Stimulated activated effector memory CD8-positive, alpha-beta T cell treated with anti-CD3 and anti-CD28 coated beads, Interleukin-12 subunit alpha, Interleukin-12 subunit beta, amount 100 ng/mL, for 72 hours (primary cell): Measurements from ENCODE around the gene TAF1B.
A peak's percentile ranks its signal among the peaks of the same experiment; 100 is the strongest.

Source experiments
- ATAC-seq: fragments of 150-1000 bp; cut with Tn5 transposase; 2 replicates; pipeline ENCODE4 v1.10.0; 2021
- DNase-seq, 2 donors: peaks; one replicate each; pipeline ENCODE4 v3.0.0; 2021 to 2022; ENCODE audit warnings: low spot score in 2 of 2
- H3K27ac Mint-ChIP-seq: one replicate; pipeline ENCODE4 v1.8.0; 2022; ENCODE audit warnings: mild to moderate bottlenecking, mixed read lengths
- H3K36me3 Mint-ChIP-seq: one replicate; pipeline ENCODE4 v1.8.0; 2022; ENCODE audit warnings: mild to moderate bottlenecking, mixed read lengths
- H3K4me1 Mint-ChIP-seq: one replicate; pipeline ENCODE4 v1.8.0; 2022; ENCODE audit warnings: mixed read lengths
- H3K4me3 Mint-ChIP-seq: one replicate; pipeline ENCODE4 v1.8.0; 2022; ENCODE audit warnings: mild to moderate bottlenecking, mixed read lengths
- H3K9me3 Mint-ChIP-seq: one replicate; pipeline ENCODE4 v1.8.0; 2022; ENCODE audit warnings: mixed read lengths

The TAF1B gene

GRCh38 chr2:9843229-9844035 lies at the start of gene TAF1B:
TAF1B (plus strand) TSS chr2:9843474; CDS start chr2:9843542, 68 bp downstream.
- Mint-ChIP-seq H3K4me1 (peaks cover 47% of the 10 kb centered on the region), H3K36me3 (peaks cover 57% of the 10 kb centered on the region), H3K27ac (peak within 1 kb of the TSS; percentile 98), H3K4me3 (peak within 1 kb of the TSS; percentile 97), H3K9me3 (no peaks in the 10 kb centered on the region)
- ATAC-seq (peak; percentile 90), DNase-seq (peak; percentile 83 to 97)

GRCh38 chr2:9793918-9794717 lies 49.2 kb upstream of the TAF1B start:
- H3K27ac Mint-ChIP-seq: peak overlapping the region; percentile 82

GRCh38 chr2:9795071-9795470 lies 48.2 kb upstream of the TAF1B start:
- Mint-ChIP-seq H3K9me3 (peaks cover 2% of the 10 kb centered on the region), H3K36me3 (no peaks in the 10 kb centered on the region), H3K27ac (peak overlapping the region; percentile 82), H3K4me3 (no peak overlapping the region), H3K4me1 (peaks cover 26% of the 10 kb centered on the region)
- DNase-seq (no peak), ATAC-seq (no peak)

More at GRCh38 chr2:9793918-9794717, 49.2 kb upstream of the TAF1B start:
- Mint-ChIP-seq H3K4me1 (peaks cover 16% of the 10 kb centered on the region), H3K9me3 (peaks cover 2% of the 10 kb centered on the region), H3K36me3 (no peaks in the 10 kb centered on the region), H3K4me3 (no peak overlapping the region)
- DNase-seq (no peak), ATAC-seq (no peak)

- Mint-ChIP-seq H3K4me3 (no peak overlapping the region), H3K4me1 (peaks cover 38% of the 10 kb centered on the region), H3K36me3 (no peaks in the 10 kb centered on the region), H3K27ac (no peak overlapping the region), H3K9me3 (peaks cover 2% of the 10 kb centered on the region)
- DNase-seq: no peak
- ATAC-seq: no peak
Observed at GRCh38 chr2:9796056-9797010, 46.9 kb upstream of the TAF1B start.

GRCh38 chr2:9797086-9797485 lies 46.2 kb upstream of the TAF1B start:
- no peak for DNase-seq
- peaks cover 2% of the 10 kb centered on the region for H3K9me3 Mint-ChIP-seq
- no peak for ATAC-seq
- H3K4me1 Mint-ChIP-seq: peaks cover 42% of the 10 kb centered on the region
- H3K4me3 Mint-ChIP-seq: no peak overlapping the region
- no peak overlapping the region for H3K27ac Mint-ChIP-seq
- peaks cover 6% of the 10 kb centered on the region for H3K36me3 Mint-ChIP-seq

GRCh38 chr2:9797681-9798556 lies 45.4 kb upstream of the TAF1B start:
- peak overlapping the region; percentile 69 for H3K27ac Mint-ChIP-seq

GRCh38 chr2:9799011-9799596 lies 44.2 kb upstream of the TAF1B start:
- H3K4me1 Mint-ChIP-seq: peaks cover 42% of the 10 kb centered on the region
- H3K27ac Mint-ChIP-seq: peak overlapping the region; percentile 89
- no peaks in the 10 kb centered on the region for H3K9me3 Mint-ChIP-seq
- peak overlapping the region; percentile 70 for H3K4me3 Mint-ChIP-seq
- DNase-seq (no peak), ATAC-seq (peak; percentile 4)
- peaks cover 6% of the 10 kb centered on the region for H3K36me3 Mint-ChIP-seq

More at GRCh38 chr2:9797681-9798556, 45.4 kb upstream of the TAF1B start:
- peaks cover 42% of the 10 kb centered on the region for H3K4me1 Mint-ChIP-seq
- peaks cover 6% of the 10 kb centered on the region for H3K36me3 Mint-ChIP-seq
- H3K4me3 Mint-ChIP-seq: no peak overlapping the region
- H3K9me3 Mint-ChIP-seq: peaks cover 2% of the 10 kb centered on the region
- ATAC-seq: no peak
- no peak for DNase-seq

GRCh38 chr2:9799729-9800632 lies 43.3 kb upstream of the TAF1B start:
- Mint-ChIP-seq H3K36me3 (peaks cover 6% of the 10 kb centered on the region), H3K9me3 (no peaks in the 10 kb centered on the region), H3K4me1 (peaks cover 42% of the 10 kb centered on the region), H3K27ac (peak overlapping the region; percentile 89), H3K4me3 (peak overlapping the region; percentile 70)
- DNase-seq (peak; percentile 95 to 97), ATAC-seq (peak; percentile 74)

- peak overlapping the region; percentile 70 for H3K4me3 Mint-ChIP-seq
- no peak for DNase-seq
- peaks cover 42% of the 10 kb centered on the region for H3K4me1 Mint-ChIP-seq
- H3K9me3 Mint-ChIP-seq: no peaks in the 10 kb centered on the region
- no peak for ATAC-seq
- peaks cover 6% of the 10 kb centered on the region for H3K36me3 Mint-ChIP-seq
- peak overlapping the region; percentile 89 for H3K27ac Mint-ChIP-seq
Observed at GRCh38 chr2:9800639-9800974, 42.7 kb upstream of the TAF1B start.

- Mint-ChIP-seq H3K4me3 (peak overlapping the region; percentile 70), H3K36me3 (peaks cover 6% of the 10 kb centered on the region), H3K4me1 (peaks cover 46% of the 10 kb centered on the region), H3K9me3 (no peaks in the 10 kb centered on the region), H3K27ac (peak overlapping the region; percentile 89)
- ATAC-seq: peak; percentile 86
- peak in 1 of 2 donors; percentile 53 for DNase-seq
Observed at GRCh38 chr2:9800975-9801726, 42.1 kb upstream of the TAF1B start.

GRCh38 chr2:9802576-9802993 lies 40.7 kb upstream of the TAF1B start:
- no peaks in the 10 kb centered on the region for H3K9me3 Mint-ChIP-seq

GRCh38 chr2:9803023-9803805 lies 40.1 kb upstream of the TAF1B start:
- DNase-seq (no peak), ATAC-seq (no peak)
- no peaks in the 10 kb centered on the region for H3K9me3 Mint-ChIP-seq
- peaks cover 42% of the 10 kb centered on the region for H3K4me1 Mint-ChIP-seq
- no peak overlapping the region for H3K4me3 Mint-ChIP-seq
- peaks cover 6% of the 10 kb centered on the region for H3K36me3 Mint-ChIP-seq
- H3K27ac Mint-ChIP-seq: no peak overlapping the region

More at GRCh38 chr2:9802576-9802993, 40.7 kb upstream of the TAF1B start:
- Mint-ChIP-seq H3K4me1 (peaks cover 49% of the 10 kb centered on the region), H3K36me3 (peaks cover 6% of the 10 kb centered on the region), H3K4me3 (peak overlapping the region; percentile 70), H3K27ac (no peak overlapping the region)
- no peak for DNase-seq
- ATAC-seq: no peak
